Thyroid gland (tissue), 4 donors: Measurements from ENCODE around the gene TUBB. TPM values are rescaled to one million over a fixed set of nuclear protein-coding genes. Genes with fewer than 3 reads are reported as not detected.

Source experiments
- DNase-seq, 2 donors: peaks; one replicate each; pipeline ENCODE4 v3.0.0-alpha.2; 2019
- H3K27ac ChIP-seq, 3 donors: fragments of 200-600 bp; sonication (generic); 1 replicate in 2 of 3; 2 replicates in 1 of 3; pipeline ENCODE4 v1.5.1; 2016 to 2019; ENCODE audit warnings: mild to moderate bottlenecking in 1 of 3, moderate library complexity in 1 of 3
- H3K27me3 ChIP-seq: fragments of 200-600 bp; sonication (generic); one replicate; pipeline ENCODE4 v1.5.1; 2019
- H3K36me3 ChIP-seq, 2 donors: fragments of 200-600 bp; sonication (generic); one replicate each; pipeline ENCODE4 v1.5.1; 2016 to 2019
- H3K4me1 ChIP-seq, 2 donors: fragments of 200-600 bp; sonication (generic); one replicate each; pipeline ENCODE4 v1.5.1; 2017 to 2019
- H3K4me3 ChIP-seq, 3 donors: fragments of 200-600 bp; sonication (generic); replicated peaks in 1 of 3; 1 replicate in 2 of 3; 2 replicates in 1 of 3; pipeline ENCODE4 v1.5.1; 2016; ENCODE audit warnings: mild to moderate bottlenecking in 1 of 3
- H3K9me3 ChIP-seq: fragments of 200-600 bp; sonication (generic); one replicate; pipeline ENCODE4 v1.5.1; 2017
- POLR2A ChIP-seq, 2 donors: fragments of 450-650 bp; IDR thresholded peaks; one replicate each; pipeline ENCODE4 v1.6.1; 2017; ENCODE audit warnings: antibody characterized with exemption in 2 of 2, mild to moderate bottlenecking in 2 of 2, moderate library complexity in 1 of 2
- WGBS, 2 donors: methylation state at CpG; one replicate each; pipeline ENCODE4 v1.1.5; 2017; 5-methylcytosine and 5-hydroxymethylcytosine counted together
- intact Hi-C: fragments of 100-400 bp; cut with DNase I; formaldehyde crosslinking; loops from one replicate; pipeline ENCODE4 v1.15.1; 2023
- total RNA-seq, 4 donors: library from RNA; depleted of rRNA; stranded (reverse); fragments of >200 nt; gene quantifications; one replicate each; pipeline ENCODE4 v1.2.3, GENCODE V29; 2016
- TF ChIP-seq, protein P1 (sequence below), 6 experiments: fragments of 200-600 bp in 3 of 6; fragments of 450-650 bp in 3 of 6; sonication (generic) in 3 of 6; IDR thresholded peaks; one replicate each; pipeline ENCODE4 v1.5.1; 2016 to 2019; ENCODE audit warnings: antibody characterized with exemption in 6 of 6, mild to moderate bottlenecking in 2 of 6, inconsistent platforms in 1 of 6, moderate library complexity in 1 of 6

The TUBB gene
- total RNA-seq, 4 donors from 2014 or later, result 162 to 441 (median 269) TPM

DNA sequence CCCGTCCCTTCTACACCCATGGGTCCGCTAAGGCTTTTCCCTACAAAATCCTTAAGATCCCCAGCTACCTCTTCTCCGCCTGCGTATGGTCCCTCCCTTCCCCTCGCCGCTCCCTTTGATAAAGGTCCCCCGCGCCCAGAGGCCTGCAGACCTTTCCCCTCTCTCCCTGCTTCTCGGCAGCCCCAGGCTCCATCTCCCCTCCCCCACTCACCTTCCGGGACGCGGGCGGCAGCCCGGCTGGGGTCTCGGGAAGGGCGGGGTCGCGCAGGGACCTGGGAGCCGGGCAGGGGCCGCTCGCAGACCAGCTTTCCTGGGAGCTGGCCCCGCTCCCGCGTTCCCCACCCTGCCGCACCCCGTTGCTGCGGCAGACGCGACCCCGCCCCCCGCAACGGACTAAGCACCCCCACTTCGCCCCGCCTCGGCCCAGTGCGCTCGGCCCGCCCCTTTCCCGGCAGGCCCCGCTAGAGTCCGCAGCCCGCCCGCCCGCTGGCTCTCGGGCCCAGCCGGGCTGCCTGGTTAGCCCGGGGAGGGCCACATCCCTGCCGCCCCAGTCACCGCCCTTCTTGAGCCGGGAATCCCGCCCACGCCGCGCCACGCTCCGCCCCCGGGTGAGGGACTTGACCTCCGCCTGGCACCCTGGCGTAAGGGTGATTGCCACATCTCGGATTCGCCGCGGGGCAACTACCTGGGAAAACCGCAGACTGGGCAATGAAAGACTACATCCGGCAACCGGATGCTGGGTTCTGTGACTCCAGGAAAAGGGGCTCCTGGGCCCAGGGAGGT is 22.4 kb downstream of the TUBB start, which contains the start of gene FLOT1:
TSS of gene FLOT1 (minus strand) at position 372 of the 783 bp plus-strand sequence. CDS start 498 bp downstream, outside the sequence.
- Histone ChIP-seq H3K27ac (peak within 1 kb of the TSS; percentile 83 to 95 (median 93)), H3K27me3 (no peaks in the 10 kb centered on the region), H3K9me3 (no peaks in the 10 kb centered on the region), H3K36me3 (peaks cover 29% of the 10 kb centered on the region in 2 donors), H3K4me3 (peak within 1 kb of the TSS; percentile 30 to 72 (median 56)), H3K4me1 (peaks cover 13 to 27% of the 10 kb centered on the region in 2 donors)
- peak; percentile 22 to 80 for TF ChIP-seq POLR2A (IDR thresholded peaks at IDR 0.05)
- TF ChIP-seq, protein P1, sequence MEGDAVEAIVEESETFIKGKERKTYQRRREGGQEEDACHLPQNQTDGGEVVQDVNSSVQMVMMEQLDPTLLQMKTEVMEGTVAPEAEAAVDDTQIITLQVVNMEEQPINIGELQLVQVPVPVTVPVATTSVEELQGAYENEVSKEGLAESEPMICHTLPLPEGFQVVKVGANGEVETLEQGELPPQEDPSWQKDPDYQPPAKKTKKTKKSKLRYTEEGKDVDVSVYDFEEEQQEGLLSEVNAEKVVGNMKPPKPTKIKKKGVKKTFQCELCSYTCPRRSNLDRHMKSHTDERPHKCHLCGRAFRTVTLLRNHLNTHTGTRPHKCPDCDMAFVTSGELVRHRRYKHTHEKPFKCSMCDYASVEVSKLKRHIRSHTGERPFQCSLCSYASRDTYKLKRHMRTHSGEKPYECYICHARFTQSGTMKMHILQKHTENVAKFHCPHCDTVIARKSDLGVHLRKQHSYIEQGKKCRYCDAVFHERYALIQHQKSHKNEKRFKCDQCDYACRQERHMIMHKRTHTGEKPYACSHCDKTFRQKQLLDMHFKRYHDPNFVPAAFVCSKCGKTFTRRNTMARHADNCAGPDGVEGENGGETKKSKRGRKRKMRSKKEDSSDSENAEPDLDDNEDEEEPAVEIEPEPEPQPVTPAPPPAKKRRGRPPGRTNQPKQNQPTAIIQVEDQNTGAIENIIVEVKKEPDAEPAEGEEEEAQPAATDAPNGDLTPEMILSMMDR (IDR thresholded peaks at IDR 0.05), result peak in 1 of 6 experiments; percentile 9
- 1 to 2% methylated on average over 13 to 19 of the region's 66 CpGs for WGBS, 2 donors
- peak; percentile 98 for DNase-seq
- intact Hi-C loops, result loop anchor here (10.0 kb wide), 3 partner anchors 82 to 342 kb away; partner anchors contain the start of gene DDR1

DNA sequence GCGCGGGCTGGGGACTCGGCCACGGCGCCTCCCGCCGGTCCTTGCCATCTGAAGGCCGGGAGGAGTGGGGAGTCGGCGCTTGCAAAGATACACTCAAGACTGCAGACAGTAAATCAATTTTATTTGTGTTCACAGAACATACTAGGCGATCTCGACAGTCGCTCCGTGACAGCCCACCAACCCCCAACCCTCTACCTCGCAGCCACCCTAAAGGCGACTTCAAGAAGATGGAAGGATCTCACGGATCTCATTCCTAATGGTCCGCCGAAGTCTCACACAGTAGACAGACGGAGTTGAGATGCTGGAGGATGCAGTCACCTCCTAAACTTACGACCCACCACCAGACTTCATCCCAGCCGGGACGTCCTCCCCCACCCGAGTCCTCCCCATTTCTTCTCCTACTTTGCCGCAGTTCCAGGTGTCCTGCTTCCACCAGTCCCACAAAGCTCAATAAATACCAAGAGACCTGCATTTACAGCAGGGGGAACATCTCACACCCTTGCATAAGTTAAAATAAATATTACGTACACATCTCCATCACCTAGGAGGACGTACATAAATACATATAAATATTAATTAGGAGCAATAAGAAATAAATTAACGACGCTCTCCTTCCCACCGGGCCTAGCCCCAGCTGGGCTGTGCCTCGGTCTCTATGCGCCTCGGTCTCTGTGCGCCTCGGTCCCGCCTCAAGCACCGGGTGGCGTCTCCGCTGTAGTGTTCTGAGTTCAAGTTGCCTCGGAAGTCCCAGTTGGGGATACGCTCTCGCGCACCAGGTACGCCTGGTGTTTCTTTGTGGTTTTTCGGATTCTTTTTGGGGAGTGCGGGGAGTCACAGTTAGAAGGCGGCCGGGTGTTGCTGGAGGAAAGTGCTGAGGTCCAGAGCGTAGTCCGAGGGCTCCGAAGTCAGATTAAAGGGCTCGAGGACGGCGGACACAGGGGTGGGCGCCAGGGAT is 23.2 kb downstream of the TUBB start:
- peak; percentile 19 to 24 for DNase-seq
- H3K27me3 ChIP-seq, result no peaks in the 10 kb centered on the region
- no peaks in the 10 kb centered on the region for H3K9me3 ChIP-seq
- peak overlapping the region in 2 of 3 donors; percentile 40 to 72 for H3K4me3 ChIP-seq
- peaks cover 13 to 27% of the 10 kb centered on the region in 2 donors for H3K4me1 ChIP-seq
- 29 to 30% methylated on average over 38 to 54 of the region's 55 CpGs for WGBS, 2 donors
- peaks cover 20 to 22% of the 10 kb centered on the region in 2 donors for H3K36me3 ChIP-seq
- TF ChIP-seq, protein P1 (IDR thresholded peaks at IDR 0.05), result peak in 1 of 6 experiments; percentile 14
- TF ChIP-seq POLR2A (IDR thresholded peaks at IDR 0.05), result no peak
- intact Hi-C loops, result loop anchor here (10.0 kb wide), 3 partner anchors 81 to 341 kb away; partner anchors contain the start of gene DDR1
- peak overlapping the region; percentile 83 to 95 (median 93) for H3K27ac ChIP-seq

DNA sequence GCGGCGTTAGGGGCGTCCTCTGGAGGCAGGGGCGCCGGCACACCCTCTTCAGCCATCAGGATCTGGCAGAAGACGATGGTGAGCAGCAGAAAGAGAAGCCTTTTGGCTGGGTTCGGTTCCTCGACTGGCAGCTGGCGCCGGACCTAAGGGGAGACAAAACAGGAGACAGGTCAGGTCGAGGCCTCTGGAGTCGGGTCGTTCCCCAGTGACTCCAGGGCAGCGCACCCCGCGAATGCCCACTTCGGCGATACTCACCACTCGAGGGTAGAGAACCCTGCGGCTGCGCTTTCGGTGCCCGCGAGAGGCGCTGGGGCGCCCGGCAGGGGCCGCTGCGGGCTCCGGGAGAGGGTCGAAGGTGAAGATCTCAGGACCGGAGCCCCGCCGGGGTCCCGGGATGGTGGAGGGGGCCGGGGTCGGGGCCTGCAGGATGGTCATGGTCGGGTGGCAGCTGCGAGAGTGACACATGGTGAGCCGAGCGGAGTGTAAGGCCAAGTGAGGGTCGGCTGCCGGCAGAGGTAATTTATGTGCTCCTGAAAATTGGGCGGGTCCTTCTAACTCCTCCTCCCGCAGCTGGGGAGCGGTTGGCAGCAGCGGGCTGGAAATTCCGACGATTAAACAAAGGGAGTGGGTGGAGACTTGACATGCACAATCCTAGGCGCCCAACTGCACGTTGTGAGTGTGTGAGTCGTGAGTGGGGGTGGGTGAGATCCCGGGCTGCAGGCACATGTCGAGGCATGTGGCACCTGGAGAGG is 24.1 kb downstream of the TUBB start, which contains the start of gene IER3:
TSS of gene IER3 (minus strand) at position 494 of the 752 bp plus-strand sequence. CDS start at position 465, 29 bp downstream.
- Histone ChIP-seq H3K36me3 (peaks cover 13 to 14% of the 10 kb centered on the region in 2 donors), H3K9me3 (no peaks in the 10 kb centered on the region), H3K4me1 (peaks cover 13 to 27% of the 10 kb centered on the region in 2 donors), H3K27me3 (no peaks in the 10 kb centered on the region), H3K4me3 (peak within 1 kb of the TSS in 2 of 3 donors; percentile 40 to 72), H3K27ac (peak within 1 kb of the TSS; percentile 83 to 95 (median 93))
- intact Hi-C loops, result loop anchor here (10.0 kb wide), 3 partner anchors 81 to 341 kb away; partner anchors contain the start of gene DDR1
- DNase-seq, result peak; percentile 86 to 89
- TF ChIP-seq POLR2A (IDR thresholded peaks at IDR 0.05), result peak; percentile 78 to 95
- TF ChIP-seq, protein P1 (IDR thresholded peaks at IDR 0.05), result peak in 4 of 6 experiments; percentile 61 to 78 (median 69)
- WGBS, 2 donors, result 2 to 3% methylated on average over 15 to 44 of the region's 54 CpGs

DNA sequence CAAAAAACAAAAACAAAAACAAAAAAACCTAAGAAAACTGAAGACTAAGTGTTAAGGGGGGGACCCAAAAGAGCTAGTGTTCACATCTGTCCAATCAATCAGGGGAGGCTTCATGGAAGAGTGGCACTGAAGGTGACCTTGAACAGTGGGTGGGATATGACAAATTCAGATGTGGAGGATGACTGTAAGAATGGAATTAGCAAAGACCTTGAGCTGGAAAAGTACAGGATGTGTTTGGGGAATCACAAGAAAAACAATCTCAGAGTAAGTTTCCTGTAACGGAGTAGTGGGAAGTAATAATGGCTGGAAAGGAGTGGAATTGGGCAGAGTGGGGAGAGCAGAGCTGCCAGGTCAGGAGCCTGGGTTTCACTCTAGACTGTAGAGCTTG is 27.1 kb downstream of the TUBB start:
- H3K27me3 ChIP-seq, result no peaks in the 10 kb centered on the region
- no peaks in the 10 kb centered on the region for H3K36me3 ChIP-seq
- DNase-seq, result no peak
- no peak overlapping the region for H3K4me3 ChIP-seq
- TF ChIP-seq, protein P1 (IDR thresholded peaks at IDR 0.05), result no peak
- no peak for TF ChIP-seq POLR2A (IDR thresholded peaks at IDR 0.05)
- 73 to 83% methylated on average over 1 of the region's 1 CpG for WGBS, 2 donors
- H3K9me3 ChIP-seq, result no peaks in the 10 kb centered on the region
- peaks cover 12 to 27% of the 10 kb centered on the region in 2 donors for H3K4me1 ChIP-seq
- intact Hi-C loops, result loop anchor here (10.0 kb wide), 3 partner anchors 78 to 338 kb away; partner anchors contain the start of gene DDR1
- peak overlapping the region in 2 of 3 donors; percentile 1 to 38 for H3K27ac ChIP-seq
